ENCODE measurements around the gene GAL3ST2. TPM values are rescaled to one million over a fixed set of nuclear protein-coding genes. Genes with fewer than 3 reads are reported as not detected.
A peak's percentile ranks its signal among the peaks of the same experiment; 100 is the strongest.
"Not testable (repeated sequence)": the region's sequence is repeated elsewhere in the genome, so short reads cannot be mapped to it uniquely, and the experiment has no call there.

Gene GAL3ST2
- total RNA-seq, 1 donor from 2014 or later: not detected

- DNase-seq (ENCODE audit: low read depth in 2 of 2): no peak
Observed at GRCh38 chr2:241818229-241818942, 41.8 kb downstream of the GAL3ST2 start.

GRCh38 chr2:241818943-241819270 lies 42.3 kb downstream of the GAL3ST2 start:
- no peak for DNase-seq (ENCODE audit: low read depth in 2 of 2)

- DNase-seq (ENCODE audit: low read depth in 2 of 2): not testable (repeated sequence)
Observed at GRCh38 chr2:241819947-241820624, 43.5 kb downstream of the GAL3ST2 start.

- no peak for DNase-seq (ENCODE audit: low read depth in 2 of 2)
Observed at GRCh38 chr2:241820625-241821384, 44.2 kb downstream of the GAL3ST2 start.

GRCh38 chr2:241821460-241822263 lies 45.0 kb downstream of the GAL3ST2 start:
- DNase-seq (ENCODE audit: low read depth in 2 of 2): no peak

GRCh38 chr2:241822264-241822623 lies 45.6 kb downstream of the GAL3ST2 start:
- DNase-seq (ENCODE audit: low read depth in 2 of 2): no peak

- DNase-seq (ENCODE audit: low read depth in 2 of 2): not testable (repeated sequence)
Observed at GRCh38 chr2:241823531-241824437, 47.2 kb downstream of the GAL3ST2 start.

- no peak for DNase-seq (ENCODE audit: low read depth in 2 of 2)
Observed at GRCh38 chr2:241827394-241827793, 50.8 kb downstream of the GAL3ST2 start.

GRCh38 chr2:241833101-241833663 lies 56.6 kb downstream of the GAL3ST2 start:
- DNase-seq (ENCODE audit: low read depth in 2 of 2): no peak

GRCh38 chr2:241833756-241834526 lies 57.3 kb downstream of the GAL3ST2 start:
- DNase-seq (ENCODE audit: low read depth in 2 of 2): not testable (repeated sequence)

- DNase-seq (ENCODE audit: low read depth in 2 of 2): no peak
Observed at GRCh38 chr2:241834527-241835210, 58.0 kb downstream of the GAL3ST2 start.

- DNase-seq (ENCODE audit: low read depth in 2 of 2): no peak
Observed at GRCh38 chr2:241835611-241836010, 59.0 kb downstream of the GAL3ST2 start.

GRCh38 chr2:241836292-241836691 lies 59.7 kb downstream of the GAL3ST2 start:
- DNase-seq (ENCODE audit: low read depth in 2 of 2): no peak

- DNase-seq (ENCODE audit: low read depth in 2 of 2): no peak
Observed at GRCh38 chr2:241837197-241837965, 60.8 kb downstream of the GAL3ST2 start.

GRCh38 chr2:241841181-241842066 lies 64.8 kb downstream of the GAL3ST2 start:
- DNase-seq (ENCODE audit: low read depth in 2 of 2): no peak

- DNase-seq (ENCODE audit: low read depth in 2 of 2): no peak
Observed at GRCh38 chr2:241842067-241842415, 65.4 kb downstream of the GAL3ST2 start.

- DNase-seq (ENCODE audit: low read depth in 2 of 2): peak in 1 of 2 donors; percentile 14
Observed at GRCh38 chr2:241842620-241843211, 66.1 kb downstream of the GAL3ST2 start.

Data from dermis microvascular lymphatic vessel endothelial cell (primary cell).